Measurements from ENCODE around the gene LRRC41.
"Not testable (repeated sequence)": the region's sequence is repeated elsewhere in the genome, so short reads cannot be mapped to it uniquely, and the experiment has no call there.

Gene LRRC41, protein sequence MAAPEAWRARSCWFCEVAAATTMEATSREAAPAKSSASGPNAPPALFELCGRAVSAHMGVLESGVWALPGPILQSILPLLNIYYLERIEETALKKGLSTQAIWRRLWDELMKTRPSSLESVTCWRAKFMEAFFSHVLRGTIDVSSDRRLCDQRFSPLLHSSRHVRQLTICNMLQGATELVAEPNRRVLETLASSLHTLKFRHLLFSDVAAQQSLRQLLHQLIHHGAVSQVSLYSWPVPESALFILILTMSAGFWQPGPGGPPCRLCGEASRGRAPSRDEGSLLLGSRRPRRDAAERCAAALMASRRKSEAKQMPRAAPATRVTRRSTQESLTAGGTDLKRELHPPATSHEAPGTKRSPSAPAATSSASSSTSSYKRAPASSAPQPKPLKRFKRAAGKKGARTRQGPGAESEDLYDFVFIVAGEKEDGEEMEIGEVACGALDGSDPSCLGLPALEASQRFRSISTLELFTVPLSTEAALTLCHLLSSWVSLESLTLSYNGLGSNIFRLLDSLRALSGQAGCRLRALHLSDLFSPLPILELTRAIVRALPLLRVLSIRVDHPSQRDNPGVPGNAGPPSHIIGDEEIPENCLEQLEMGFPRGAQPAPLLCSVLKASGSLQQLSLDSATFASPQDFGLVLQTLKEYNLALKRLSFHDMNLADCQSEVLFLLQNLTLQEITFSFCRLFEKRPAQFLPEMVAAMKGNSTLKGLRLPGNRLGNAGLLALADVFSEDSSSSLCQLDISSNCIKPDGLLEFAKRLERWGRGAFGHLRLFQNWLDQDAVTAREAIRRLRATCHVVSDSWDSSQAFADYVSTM

DNA sequence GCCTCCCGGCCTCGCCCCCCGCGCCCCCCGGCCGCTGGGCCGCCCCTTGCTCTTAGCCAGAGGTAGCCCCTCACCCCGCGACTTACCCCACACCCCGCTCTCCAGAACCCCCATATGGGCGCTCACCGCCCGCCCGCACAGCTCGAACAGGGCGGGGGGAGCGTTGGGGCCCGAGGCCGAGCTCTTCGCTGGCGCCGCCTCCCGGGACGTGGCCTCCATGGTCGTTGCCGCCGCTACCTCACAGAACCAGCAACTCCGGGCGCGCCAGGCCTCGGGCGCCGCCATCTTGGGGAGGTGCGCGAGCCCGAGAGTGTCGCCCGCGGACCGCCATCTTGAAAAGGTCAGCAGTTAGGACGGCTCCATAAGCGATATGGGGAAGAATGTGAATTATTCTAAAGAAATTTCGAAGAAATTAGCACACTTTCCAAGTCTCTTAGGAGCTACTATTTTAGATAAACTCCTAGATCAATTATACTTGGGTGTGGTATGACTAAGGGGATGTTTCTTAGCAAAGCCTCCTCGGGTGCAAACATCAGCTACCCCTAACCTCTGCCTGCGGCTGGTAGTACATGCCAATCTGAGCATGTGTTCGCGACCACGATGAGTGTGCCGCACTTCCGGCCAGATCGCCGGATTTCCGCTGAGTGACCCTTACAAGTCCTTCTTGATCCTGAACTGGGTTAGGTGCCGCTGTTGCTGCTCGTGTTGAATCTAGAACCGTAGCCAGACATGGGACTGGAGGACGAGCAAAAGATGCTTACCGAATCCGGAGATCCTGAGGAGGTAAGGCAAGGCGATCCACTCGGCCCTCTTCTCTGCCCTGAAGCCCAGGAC lies at the start of gene LRRC41, which contains the start of gene UQCRH:
LRRC41 (minus strand) TSS at position 579 of the 834 bp plus-strand sequence; CDS start at position 285, 294 bp downstream.
UQCRH (plus strand) TSS at position 661 of the 834 bp plus-strand sequence; CDS start at position 730, 69 bp downstream.
- peak; percentile 92 for FAIRE-seq

DNA sequence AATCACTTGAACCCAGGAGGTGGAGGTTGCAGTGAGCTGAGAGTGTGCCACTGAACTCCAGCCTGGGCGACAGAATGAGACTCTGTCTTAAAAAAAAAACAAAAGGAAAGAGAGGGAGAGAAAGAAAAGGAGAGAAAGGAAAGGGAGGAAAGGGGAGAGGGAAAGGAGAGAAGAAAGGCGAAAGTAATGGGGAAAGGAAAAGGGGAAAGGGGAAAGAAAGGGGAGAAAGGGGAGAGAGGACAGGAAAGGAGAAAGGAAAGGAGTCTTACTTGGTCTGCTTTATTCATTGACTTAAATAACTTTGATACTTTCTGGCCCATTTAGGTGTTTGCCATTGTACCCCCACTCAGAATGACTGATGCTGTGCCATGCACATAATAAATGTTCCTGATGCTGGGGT lies 48.9 kb upstream of the LRRC41 start:
- FAIRE-seq, result no peak

- no peak for FAIRE-seq
Observed at GRCh38 chr1:46345281-46345680, 41.9 kb upstream of the LRRC41 start.

GRCh38 chr1:46344481-46344880 lies 41.1 kb upstream of the LRRC41 start:
- no peak for FAIRE-seq

- FAIRE-seq, result no peak
Observed at GRCh38 chr1:46343705-46344104, 40.3 kb upstream of the LRRC41 start.

DNA sequence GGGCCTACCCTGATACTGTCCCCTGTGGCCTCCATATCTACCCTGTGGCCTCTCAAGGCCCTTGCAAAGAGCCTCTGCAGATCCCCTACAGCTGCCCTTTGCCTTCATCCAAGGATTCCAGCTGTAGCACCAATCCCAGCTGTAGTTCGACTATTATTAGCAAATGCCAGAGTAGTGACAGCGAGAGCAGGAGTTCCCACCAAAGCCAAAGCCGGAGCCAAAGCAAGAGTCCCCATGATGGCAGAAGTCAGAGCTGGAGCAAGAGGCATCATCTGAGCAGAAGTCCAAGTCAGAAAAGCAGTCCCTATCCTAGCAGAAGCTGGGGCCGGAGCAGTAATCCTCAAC lies 39.9 kb upstream of the LRRC41 start:
- FAIRE-seq, result no peak

GRCh38 chr1:46342677-46343350 lies 39.4 kb upstream of the LRRC41 start:
- FAIRE-seq, result no peak

DNA sequence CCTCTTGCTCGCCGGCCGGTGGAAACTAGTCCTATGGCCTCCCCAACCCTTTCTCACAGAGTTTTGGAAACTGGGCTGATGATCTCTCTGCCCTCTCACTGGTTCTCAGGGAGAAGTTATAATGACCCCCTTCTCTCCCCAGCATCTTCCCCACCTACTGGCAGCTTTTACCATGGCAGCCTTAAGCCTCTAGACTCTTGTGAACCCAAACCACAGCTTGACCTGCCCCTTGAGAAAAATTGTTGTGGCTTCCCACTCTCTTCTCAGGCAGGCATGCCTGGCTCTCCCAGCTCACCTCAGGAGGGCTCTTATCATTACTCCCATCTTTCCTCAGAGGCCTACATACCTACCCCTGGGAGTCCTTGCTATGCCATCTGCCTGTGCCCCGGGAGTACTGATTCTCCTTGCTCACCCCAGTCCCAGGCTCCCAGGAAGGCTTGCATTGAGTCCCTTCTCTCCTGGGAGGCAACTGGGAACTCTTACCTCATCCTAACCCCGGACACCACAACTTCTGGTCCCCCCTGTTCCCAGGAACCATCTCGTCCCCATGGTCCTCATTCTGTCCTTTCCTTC lies 38.8 kb upstream of the LRRC41 start:
- no peak for FAIRE-seq

- FAIRE-seq, result no peak
Observed at GRCh38 chr1:46341222-46342083, 38.0 kb upstream of the LRRC41 start.

DNA sequence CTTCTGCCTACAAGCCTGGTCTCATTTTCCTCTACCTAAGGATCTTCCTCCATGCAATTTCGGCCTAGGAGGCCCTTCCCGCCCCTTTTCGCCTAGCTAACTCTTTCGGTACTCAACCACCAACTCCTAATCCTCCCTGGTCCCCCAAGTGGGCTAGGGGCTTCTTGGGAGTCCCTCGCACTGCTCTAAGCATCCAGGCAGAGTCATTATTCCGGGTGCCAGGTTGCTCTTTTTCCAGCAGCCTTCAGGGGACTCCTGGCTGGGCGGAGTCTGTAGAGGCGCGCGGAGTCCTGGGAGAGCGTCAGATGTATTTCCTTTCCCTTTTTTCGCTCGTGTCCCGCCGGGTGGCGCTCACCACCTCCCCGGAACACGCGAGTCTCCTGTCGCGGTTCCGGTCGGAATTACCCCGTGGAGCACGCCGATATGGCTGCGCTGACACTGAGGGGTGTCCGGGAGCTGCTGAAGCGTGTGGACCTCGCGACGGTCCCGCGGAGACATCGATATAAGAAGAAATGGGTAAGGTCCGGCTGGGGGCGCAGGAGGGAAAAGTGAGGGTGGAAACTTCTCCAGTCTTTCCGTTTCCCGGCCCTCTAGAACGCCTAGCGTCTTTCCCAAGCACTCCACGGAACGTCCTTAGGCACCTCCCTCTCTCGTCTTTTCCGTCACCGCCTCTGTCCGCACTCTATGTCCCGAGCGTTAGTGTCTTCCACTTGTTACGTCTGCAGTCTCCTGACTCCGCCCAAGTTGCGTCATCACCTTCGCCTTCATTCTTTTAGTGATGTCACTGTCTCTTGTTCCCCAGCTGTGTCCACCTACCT lies 37.2 kb upstream of the LRRC41 start, which contains the start of gene NSUN4:
NSUN4 (plus strand) TSS at position 404 of the 818 bp plus-strand sequence; CDS start at position 424, 20 bp downstream.
- FAIRE-seq, result no peak

DNA sequence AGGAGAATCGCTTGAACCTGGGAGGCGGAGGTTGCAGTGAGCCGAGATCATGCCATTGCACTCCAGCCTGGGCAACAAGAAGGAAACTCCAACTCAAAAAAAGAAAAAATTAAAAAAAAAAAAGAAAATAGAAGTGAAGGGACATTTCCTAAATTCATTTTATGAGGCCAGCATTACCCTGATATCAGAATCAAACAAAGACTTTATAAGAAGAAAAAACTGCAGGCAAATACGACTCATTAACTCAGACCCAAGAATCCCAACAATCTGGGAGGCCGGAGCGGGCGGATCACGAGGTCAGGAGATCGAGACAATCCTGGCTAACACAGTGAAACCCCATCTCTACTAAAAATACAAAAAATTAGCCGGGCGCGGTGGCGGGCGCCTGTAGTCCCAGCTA lies 34.0 kb upstream of the LRRC41 start:
- FAIRE-seq, result not testable (repeated sequence)

- no peak for FAIRE-seq
Observed at GRCh38 chr1:46335081-46335480, 31.7 kb upstream of the LRRC41 start.

- no peak for FAIRE-seq
Observed at GRCh38 chr1:46334030-46334384, 30.6 kb upstream of the LRRC41 start.

GRCh38 chr1:46333300-46334029 lies 30.0 kb upstream of the LRRC41 start:
- FAIRE-seq, result no peak

- not testable (repeated sequence) for FAIRE-seq
Observed at GRCh38 chr1:46331786-46332540, 28.5 kb upstream of the LRRC41 start.

DNA sequence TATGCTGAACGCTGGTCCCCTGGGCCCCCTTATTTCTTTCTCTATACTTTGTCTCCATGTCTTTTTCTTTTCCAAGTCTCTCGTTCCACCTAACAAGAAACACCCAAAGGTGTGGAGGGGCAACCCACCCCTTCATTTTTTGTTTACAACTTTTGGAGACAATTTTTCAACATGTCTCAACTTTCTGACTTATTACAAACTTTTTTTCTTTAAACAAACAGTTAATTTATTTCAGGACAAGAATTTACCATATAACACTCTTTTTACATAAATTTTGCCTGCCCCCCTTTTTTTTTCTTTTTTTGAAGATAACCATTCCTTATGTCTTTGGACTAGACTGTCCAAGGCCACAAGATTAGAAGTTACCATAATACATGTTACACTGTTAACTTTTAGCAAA lies 27.0 kb upstream of the LRRC41 start:
- FAIRE-seq, result not testable (repeated sequence)

- not testable (repeated sequence) for FAIRE-seq
Observed at GRCh38 chr1:46329807-46330206, 26.4 kb upstream of the LRRC41 start.

GRCh38 chr1:46328182-46328581 lies 24.8 kb upstream of the LRRC41 start:
- not testable (repeated sequence) for FAIRE-seq

Measured in islet of Langerhans (tissue), 1 donor.